Measurements from ENCODE around the gene ATP8B4. TPM values are rescaled to one million over a fixed set of nuclear protein-coding genes. Genes with fewer than 3 reads are reported as not detected.

ATP8B4 gene
- polyA plus RNA-seq, 12 donors: 2.4 to 4.8 (median 3.4) TPM; not detected in 2

DNA sequence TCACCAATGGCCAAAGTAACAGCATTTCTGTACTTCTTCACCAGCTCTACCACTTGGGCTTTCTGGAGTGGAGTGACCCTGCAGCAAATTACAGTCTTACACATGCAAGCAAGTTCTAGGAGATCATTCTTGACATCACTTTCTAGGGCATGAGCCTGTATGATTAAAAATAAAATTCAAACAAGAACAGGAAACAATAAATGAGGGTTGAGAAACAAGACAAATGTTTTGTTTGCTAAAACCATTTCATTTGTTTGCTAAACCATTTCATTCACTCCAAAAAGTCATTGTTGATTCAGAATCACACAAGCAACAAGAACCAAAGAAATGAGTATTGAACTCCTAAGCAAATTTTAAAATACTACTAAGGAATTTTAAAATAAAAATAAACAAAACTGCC, 220.9 kb downstream of the ATP8B4 start:
- no peak for DNase-seq

DNA sequence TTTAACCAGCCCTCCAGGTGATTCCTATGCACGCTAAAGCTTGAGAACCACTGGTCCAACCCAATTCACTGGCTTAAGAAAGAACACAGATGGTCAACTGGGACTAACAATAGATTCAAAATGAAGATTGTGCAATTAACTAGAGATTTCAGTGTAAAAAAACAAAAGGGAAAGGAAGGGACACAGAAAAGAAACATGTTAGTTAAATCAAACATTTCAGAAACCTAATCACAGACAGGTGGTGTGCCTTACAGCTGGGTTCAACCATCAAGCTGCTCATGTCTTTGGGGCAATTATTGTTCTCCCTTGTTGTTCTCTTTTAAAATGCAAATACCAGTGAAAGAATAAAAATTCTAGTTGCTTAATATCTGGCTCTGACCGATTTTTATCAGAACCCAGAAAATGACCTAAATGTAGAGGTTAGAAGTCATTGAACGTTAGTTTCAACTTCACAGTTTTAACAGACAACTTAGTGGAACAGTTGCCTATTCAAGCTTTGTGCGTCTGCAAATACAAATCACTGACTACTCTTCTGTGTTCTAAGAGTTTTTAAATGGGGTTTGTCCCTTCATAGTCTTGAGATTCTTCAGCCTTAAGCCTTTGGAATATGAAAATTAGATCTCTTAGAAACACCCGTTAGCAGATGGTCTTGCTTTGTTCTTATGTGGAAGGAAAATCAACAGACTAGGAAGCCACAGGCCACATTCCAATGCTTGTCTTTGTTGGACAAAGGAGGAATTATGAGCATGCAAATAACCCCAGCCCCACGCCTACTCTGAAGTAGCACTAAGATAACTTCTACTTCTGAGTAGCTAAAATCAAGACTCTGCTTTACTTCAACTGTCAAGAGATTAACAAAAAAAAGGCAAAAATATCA, 223.4 kb downstream of the ATP8B4 start:
- DNase-seq: no peak

- no peak for DNase-seq
Measured at GRCh38 chr15:49890689-49891088, 228.3 kb downstream of the ATP8B4 start.

- DNase-seq: no peak
Measured at GRCh38 chr15:49889536-49889935, 229.5 kb downstream of the ATP8B4 start.

GRCh38 chr15:49888734-49889133, 230.3 kb downstream of the ATP8B4 start:
- DNase-seq: no peak

GRCh38 chr15:49888323-49888693, 230.7 kb downstream of the ATP8B4 start:
- DNase-seq: no peak

DNA sequence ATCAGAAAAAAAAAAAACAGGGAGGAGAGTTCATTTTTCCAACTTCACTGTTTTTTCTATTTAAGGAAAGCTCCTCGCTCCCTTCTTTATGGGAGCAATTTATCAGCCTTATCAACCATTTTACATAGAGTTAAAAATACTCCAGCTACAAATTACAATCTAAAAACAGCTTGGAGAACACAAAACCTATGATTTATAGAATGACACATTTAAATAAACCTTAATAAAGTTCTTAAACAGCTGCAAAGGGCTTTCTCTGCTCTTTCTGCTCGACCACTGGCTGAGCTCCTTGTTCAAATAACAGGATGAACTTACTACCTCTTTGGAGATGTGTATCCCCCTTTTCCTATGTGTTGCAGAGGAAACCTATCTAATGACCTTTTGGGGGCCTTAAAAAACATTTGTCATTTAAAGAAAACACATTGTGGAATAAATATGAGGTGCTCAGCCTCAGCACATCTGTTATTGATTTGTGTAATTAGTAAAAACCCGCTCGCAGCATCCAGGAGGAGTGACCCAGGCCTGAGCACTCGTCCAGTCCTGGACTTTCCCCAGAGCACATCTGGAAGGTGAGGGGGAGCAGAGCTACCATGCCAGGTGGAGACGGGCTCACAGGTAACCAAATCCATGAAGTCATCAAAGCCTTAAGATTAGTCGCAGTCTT, 231.2 kb downstream of the ATP8B4 start:
- no peak for DNase-seq

GRCh38 chr15:49883121-49883520, 235.9 kb downstream of the ATP8B4 start:
- DNase-seq: no peak

GRCh38 chr15:49881866-49882265, 237.2 kb downstream of the ATP8B4 start:
- no peak for DNase-seq

DNA sequence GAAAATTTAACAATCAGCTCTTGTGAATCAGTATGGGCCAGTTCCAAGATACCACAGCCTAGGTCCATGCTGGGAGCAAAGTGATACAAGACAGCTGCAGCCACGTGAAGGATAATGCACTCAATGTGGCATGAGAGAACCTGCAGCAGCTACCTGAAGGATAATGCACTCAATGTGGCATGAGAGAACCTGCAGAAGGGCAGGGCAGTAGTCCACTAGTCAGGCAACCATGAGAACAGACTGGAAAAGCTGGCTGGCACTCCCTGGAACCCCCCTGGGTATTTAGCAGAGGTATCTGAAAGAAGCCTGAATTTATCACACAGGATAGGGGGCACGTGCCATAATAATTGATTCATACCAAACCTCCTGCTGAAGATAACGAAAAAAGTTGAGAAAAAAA, 237.6 kb downstream of the ATP8B4 start:
- DNase-seq: no peak

DNA sequence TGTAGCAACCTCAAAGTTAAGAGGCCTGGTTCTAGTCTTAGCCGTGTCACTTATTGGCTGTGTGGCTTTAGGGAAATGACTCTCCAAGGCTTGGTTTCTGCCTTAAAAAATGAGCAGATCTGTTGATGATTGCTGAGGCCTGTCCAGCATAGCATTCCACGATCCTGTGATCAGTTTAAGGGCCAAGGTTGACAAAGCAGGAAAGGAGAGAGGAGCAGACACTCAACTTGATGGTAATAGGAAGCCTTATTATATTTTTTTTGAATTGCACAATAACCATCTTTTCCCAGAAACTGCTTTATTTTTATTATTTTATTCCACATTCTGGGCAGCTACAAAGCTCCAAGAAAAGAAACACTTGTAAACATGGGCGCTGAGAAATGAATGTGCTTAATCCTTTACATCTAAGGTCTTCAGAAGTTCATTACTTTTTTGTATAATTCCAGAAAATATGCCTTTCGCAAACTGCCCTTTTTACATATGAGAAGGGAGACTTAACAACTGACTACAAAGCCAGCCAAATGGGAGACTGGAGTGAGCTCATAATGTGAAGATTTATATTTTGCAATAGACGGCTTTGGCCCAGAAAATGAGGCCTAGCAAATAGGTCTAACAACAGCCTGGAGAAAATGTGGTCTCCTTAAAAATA, 241.0 kb downstream of the ATP8B4 start:
- DNase-seq: peak; percentile 74

- DNase-seq: no peak
Measured at GRCh38 chr15:49877117-49877872, 241.7 kb downstream of the ATP8B4 start.

GRCh38 chr15:49876401-49877038, 242.5 kb downstream of the ATP8B4 start:
- no peak for DNase-seq

DNA sequence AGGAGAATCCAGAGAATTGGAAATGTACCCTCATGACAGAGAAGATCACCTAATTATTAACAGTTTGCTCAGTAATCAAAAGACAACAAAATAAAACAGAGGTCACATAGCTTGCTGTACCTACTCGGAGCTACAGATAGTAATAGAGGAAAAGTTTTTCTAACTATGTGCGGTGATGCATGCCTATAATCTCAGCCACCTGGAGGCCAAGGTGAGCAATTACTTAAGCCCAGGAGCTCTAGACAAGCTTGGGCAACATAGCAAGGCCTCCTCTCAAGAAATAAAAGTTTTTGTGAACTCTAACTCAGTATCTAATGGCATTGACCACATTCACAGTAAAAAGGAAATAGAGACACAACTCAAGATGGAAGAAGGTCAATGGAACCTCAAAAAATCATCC, 243.6 kb downstream of the ATP8B4 start:
- no peak for DNase-seq

DNA sequence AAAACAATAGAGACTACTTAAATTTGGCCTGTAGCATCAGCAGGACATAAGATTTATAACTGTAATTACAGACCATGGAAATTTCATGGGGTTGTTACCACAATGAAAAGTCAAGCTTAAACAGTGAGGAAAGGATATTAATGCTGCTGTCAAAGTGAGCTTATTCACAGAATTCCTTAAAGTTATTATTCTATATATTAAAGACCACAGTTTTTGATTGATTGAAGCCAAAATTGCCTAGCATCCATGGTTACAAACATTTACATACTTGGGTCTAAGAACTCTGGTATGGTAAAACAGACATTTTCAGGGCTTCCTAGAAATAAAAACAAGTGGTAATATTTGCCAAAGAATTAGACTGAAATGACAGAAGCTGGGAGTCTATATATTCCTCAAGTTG, 248.6 kb downstream of the ATP8B4 start:
- DNase-seq: no peak

DNA sequence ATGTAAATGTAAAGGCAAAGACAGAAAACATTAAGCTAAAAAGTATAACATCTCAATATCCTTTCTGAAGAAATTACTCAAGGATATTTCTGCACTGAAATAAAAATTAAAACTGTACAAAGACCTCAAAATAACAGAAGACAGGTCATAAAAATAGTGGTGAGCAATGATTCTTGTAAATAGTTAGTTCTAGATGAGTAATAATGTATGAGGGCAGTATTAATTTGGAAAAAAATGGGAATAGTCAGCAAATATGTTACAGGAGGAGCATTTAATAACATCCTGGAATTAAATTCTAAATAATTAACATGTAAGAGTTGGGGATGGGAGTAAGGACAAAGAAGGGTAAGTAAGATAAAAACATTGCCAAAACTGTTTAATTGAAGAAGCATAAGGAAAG, 250.7 kb downstream of the ATP8B4 start:
- DNase-seq: no peak

DNA sequence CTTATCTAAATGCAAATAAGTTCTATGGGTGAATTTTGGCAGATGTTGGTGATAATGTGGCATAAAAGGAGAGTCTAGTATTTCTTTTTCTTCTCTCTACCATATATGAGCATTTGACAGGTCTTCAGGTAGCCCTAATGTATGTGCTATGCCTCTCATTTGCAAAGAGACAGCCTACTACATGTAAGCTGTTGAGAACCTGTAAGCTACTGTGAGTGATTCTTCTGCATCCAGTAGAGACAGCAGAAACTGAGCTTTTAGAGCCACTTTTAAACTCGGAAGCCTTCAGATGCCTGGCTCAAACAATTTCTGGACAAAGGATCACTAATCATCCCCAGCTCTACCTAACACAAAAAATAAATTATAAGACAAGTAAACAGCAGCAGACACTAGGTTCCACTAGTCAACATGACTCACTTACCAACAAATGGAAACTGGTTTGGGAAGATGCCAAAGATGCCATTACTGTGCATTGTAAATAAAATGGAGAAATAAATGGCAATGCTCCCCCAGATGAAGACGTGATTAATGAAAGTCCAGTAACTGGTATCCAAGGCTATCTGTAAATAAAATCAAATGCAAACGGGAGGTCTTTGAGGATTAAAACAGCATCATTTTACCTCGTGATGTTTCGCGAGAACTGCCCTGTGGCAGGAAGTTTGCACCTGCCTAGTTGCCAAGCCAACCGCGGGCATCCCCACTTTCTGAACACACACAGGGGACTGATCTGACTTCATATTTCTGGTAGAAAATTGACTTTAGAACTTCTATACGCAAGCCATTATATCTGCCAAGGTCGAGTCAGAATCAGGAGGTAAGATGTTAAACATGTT, 252.9 kb downstream of the ATP8B4 start:
- no peak for DNase-seq

- no peak for DNase-seq
Measured at GRCh38 chr15:49864251-49864650, 254.8 kb downstream of the ATP8B4 start.

DNA sequence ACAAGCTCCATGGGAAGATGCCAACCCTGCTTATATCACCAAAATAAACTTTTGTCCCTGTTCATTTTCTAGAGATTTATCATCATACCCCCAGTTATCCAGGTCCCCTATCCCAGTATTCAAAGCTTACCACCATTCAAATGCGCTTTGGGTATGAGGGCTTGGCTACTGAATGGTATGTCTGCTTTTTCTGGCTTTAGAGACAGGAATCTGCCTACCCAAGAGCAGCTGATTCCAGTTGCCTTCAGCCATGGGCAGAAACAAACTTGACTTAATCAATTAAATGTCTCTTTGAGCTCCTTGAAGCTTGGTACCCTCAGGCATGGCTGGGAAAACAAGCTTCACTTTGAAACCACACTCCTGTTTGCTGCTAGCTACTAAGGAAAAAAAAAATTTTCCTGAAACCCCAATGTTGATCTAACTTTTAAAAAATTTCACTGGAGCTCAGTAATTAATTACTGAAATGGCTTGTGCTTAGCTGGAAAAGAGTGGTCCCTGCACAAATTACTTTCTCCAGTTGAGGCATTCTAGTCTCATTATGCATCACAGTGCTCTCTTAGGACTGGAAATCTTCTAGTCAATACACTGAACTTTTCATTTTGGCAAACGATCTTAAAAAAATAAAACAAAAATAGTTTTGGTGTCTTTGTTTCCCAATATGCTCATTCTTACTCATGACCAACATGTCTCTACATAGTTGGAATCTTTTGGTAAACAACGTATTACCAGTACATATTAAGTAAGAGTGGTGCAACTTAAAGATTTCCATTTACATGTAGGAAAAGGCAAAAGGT, 255.4 kb downstream of the ATP8B4 start:
- DNase-seq: no peak

DNA sequence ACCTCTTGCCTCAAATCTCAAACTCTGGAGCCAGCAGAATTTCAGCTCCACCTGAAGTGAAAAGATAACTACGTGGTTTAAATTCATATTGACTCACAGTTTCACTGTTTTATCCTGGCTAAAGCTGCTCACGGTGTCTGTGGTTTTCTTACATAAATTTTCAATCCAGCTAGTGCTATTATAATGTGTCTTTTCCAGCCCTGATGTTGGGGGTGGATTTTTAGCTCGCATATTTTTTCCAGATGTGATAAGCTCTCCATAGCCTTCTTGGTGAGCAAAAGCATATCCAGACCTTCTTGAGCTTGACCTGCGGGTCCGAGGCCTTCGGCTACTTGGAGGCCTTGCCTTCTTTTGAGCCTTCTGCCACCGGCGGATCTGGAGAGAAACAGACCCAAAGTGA, 258.9 kb downstream of the ATP8B4 start:
- no peak for DNase-seq
